Right atrium auricular region (tissue), 2 donors: ENCODE measurements around the gene SRP19. TPM values are rescaled to one million over a fixed set of nuclear protein-coding genes. Genes with fewer than 3 reads are reported as not detected.
"Not testable (repeated sequence)": the region's sequence is repeated elsewhere in the genome, so short reads cannot be mapped to it uniquely, and the experiment has no call there.

Source experiments
- DNase-seq: peaks from one replicate; pipeline ENCODE4 v3.0.0-alpha.2; 2019; ENCODE audit warnings: low spot score
- H3K27ac ChIP-seq, 2 donors: fragments of 200-600 bp; sonication (generic); 1 replicate in 1 of 2; 2 replicates in 1 of 2; pipeline ENCODE4 v1.5.1; 2016 to 2019
- H3K27me3 ChIP-seq, 2 donors: fragments of 200-600 bp; sonication (generic); one replicate each; pipeline versions ENCODE4 v1.5.1 to v1.6.0; 2017 to 2019
- H3K36me3 ChIP-seq: fragments of 200-600 bp; sonication (generic); one replicate; pipeline ENCODE4 v1.5.1; 2016
- H3K4me1 ChIP-seq, 2 donors: fragments of 200-600 bp; sonication (generic); one replicate each; pipeline versions ENCODE4 v1.5.1 to v1.6.0; 2017 to 2019
- H3K4me3 ChIP-seq, 2 donors: fragments of 200-600 bp; sonication (generic); 1 replicate in 1 of 2; 2 replicates in 1 of 2; pipeline ENCODE4 v1.5.1; 2017 to 2019; ENCODE audit warnings: mild to moderate bottlenecking in 1 of 2, moderate library complexity in 1 of 2
- H3K9me3 ChIP-seq, 2 donors: fragments of 200-600 bp; sonication (generic); one replicate each; pipeline ENCODE4 v1.5.1; 2019
- CTCF ChIP-seq, 2 donors: fragments of 200-600 bp; sonication (generic); IDR thresholded peaks; one replicate each; pipeline ENCODE4 v1.5.1; 2019; ENCODE audit warnings: antibody characterized with exemption in 2 of 2
- total RNA-seq, 2 donors: library from RNA; depleted of rRNA; stranded (reverse); fragments of >200 nt; gene quantifications; one replicate each; pipeline ENCODE4 v1.1.0, GENCODE V29; 2016

Gene SRP19
- total RNA-seq, 2 donors from 2014 or later: 48.0 to 57.7 TPM

GRCh38 chr5:112847306-112847705 lies 13.8 kb upstream of the SRP19 start:
- TF ChIP-seq CTCF (IDR thresholded peaks at IDR 0.05): no peak
- no peaks in the 10 kb centered on the region for H3K27me3 ChIP-seq
- H3K4me3 ChIP-seq: no peak overlapping the region
- H3K36me3 ChIP-seq: no peaks in the 10 kb centered on the region
- H3K4me1 ChIP-seq: no peaks in the 10 kb centered on the region
- no peak for DNase-seq
- H3K27ac ChIP-seq: no peak overlapping the region
- H3K9me3 ChIP-seq: no peaks in the 10 kb centered on the region

- Histone ChIP-seq H3K4me3 (no peak overlapping the region), H3K4me1 (no peaks in the 10 kb centered on the region), H3K27me3 (no peaks in the 10 kb centered on the region), H3K27ac (peak overlapping the region in 1 of 2 donors; percentile 0), H3K9me3 (no peaks in the 10 kb centered on the region), H3K36me3 (no peaks in the 10 kb centered on the region)
- peak; percentile 43 to 65 for TF ChIP-seq CTCF (IDR thresholded peaks at IDR 0.05)
- no peak for DNase-seq
Measured at GRCh38 chr5:112848116-112848811, 12.8 kb upstream of the SRP19 start.

DNA sequence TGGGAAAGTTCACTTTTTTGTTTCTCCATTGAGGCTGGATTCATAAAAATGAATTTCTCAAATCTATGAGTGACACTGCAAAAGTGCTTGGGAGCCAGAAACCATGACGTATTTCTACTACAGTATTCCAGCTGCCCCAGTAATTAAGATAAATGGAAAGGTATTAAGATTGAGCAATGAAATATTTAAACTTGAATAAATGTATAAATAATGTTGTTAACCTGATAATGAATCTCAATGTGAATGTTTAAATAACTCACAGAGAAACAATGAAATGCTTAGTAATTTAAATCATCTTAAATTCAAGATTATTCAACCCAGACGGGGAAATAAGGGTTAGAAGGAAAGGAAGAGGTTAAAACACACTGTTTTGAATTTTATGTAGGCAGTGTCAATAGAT lies 11.2 kb upstream of the SRP19 start:
- H3K27me3 ChIP-seq: no peaks in the 10 kb centered on the region
- H3K27ac ChIP-seq: no peak overlapping the region
- H3K36me3 ChIP-seq: no peaks in the 10 kb centered on the region
- TF ChIP-seq CTCF (IDR thresholded peaks at IDR 0.05): no peak
- H3K4me1 ChIP-seq: no peaks in the 10 kb centered on the region
- no peak for DNase-seq
- no peak overlapping the region for H3K4me3 ChIP-seq
- no peaks in the 10 kb centered on the region for H3K9me3 ChIP-seq

DNA sequence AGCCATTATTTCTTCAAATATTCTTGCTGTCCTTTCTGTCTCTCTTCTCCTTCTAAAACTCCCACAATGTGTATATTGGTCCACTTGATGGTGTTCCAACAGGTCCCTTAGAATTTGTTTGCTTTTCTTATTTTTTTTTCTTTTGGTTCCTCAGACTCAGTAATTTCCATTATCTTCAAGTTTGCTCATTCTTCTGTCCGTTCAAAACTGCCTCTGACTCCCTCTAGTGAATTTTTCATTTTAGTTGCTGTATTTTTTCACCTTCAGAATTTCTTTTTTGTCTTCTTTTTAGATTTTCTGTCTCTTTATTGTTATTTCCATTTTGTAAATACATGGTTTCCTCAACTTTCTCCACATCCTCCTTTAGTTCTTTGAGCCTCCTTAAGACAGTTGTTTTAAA lies 6.4 kb upstream of the SRP19 start:
- TF ChIP-seq CTCF (IDR thresholded peaks at IDR 0.05): no peak
- Histone ChIP-seq H3K27ac (no peak overlapping the region), H3K4me1 (no peaks in the 10 kb centered on the region), H3K36me3 (no peaks in the 10 kb centered on the region), H3K4me3 (no peak overlapping the region), H3K9me3 (no peaks in the 10 kb centered on the region), H3K27me3 (no peaks in the 10 kb centered on the region)
- DNase-seq: no peak

- H3K4me1 ChIP-seq: peaks cover 0 to 20% of the 10 kb centered on the region in 2 donors
- H3K36me3 ChIP-seq: no peaks in the 10 kb centered on the region
- TF ChIP-seq CTCF (IDR thresholded peaks at IDR 0.05): no peak
- no peak overlapping the region for H3K4me3 ChIP-seq
- H3K9me3 ChIP-seq: no peaks in the 10 kb centered on the region
- H3K27ac ChIP-seq: no peak overlapping the region
- no peak for DNase-seq
- H3K27me3 ChIP-seq: no peaks in the 10 kb centered on the region
Measured at GRCh38 chr5:112857866-112858265, 3.2 kb upstream of the SRP19 start.

GRCh38 chr5:112860571-112860928 lies 537 bp upstream of the SRP19 start:
- DNase-seq, H3K27me3 ChIP-seq, H3K9me3 ChIP-seq: not testable (repeated sequence)
- Histone ChIP-seq H3K4me1 (peaks cover 0 to 33% of the 10 kb centered on the region in 2 donors), H3K36me3 (peaks cover 14% of the 10 kb centered on the region), H3K4me3 (peak overlapping the region; percentile 83 to 85), H3K27ac (peak overlapping the region; percentile 79 to 87)
